Measurements from ENCODE around the gene OR51V1. TPM values are rescaled to one million over a fixed set of nuclear protein-coding genes. Genes with fewer than 3 reads are reported as not detected.

OR51V1 gene
- total RNA-seq, 1 experiment from 2014 or later: not detected

DNA sequence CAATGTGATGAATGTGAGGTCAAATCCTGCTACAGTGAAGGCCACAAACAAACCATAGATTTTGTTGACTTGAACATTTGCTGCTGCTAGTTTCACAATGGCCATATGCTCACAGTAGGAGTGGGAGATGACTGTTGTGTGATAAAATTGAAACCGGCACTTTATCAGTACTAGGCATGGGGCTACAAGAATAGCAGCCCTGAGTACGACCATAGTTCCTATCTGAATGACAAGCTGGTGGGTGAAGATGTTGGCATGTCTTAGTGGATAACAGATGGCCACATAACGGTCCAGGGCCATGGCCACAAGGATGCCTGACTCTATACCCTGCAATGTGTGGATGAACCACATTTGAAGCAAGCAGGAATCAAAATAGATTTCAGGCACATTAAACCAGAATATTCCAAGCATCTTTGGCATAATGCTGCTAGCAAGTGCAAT lies 48.7 kb downstream of the OR51V1 start:
- H3K36me3 ChIP-seq (ENCODE audit: low read depth): no peaks in the 10 kb centered on the region
- H3F3A ChIP-seq (ENCODE audit: insufficient read depth, low read depth): no peaks in the 10 kb centered on the region
- H3K27me3 ChIP-seq (ENCODE audit: insufficient read depth, low read depth): no peaks in the 10 kb centered on the region
- ChIA-PET CTCF (no interaction called here), POLR2A (ENCODE audit: unreplicated experiment) (no interaction called here)
- no peaks in the 10 kb centered on the region for H3K4me1 ChIP-seq (replicated peaks; ENCODE audit: insufficient read depth)
- intact Hi-C loops (cut with micrococcal nuclease; ENCODE audit: unreplicated experiment): no loop called here
- no peak overlapping the region for H3K4me2 ChIP-seq
- H3K27ac ChIP-seq: no peak overlapping the region
- no peaks in the 10 kb centered on the region for H3K9me2 ChIP-seq (ENCODE audit: insufficient read depth)
- no peaks in the 10 kb centered on the region for H3K9me3 ChIP-seq (ENCODE audit: insufficient read depth, low read depth)
- H3K4me3 ChIP-seq: no peak overlapping the region
- H3K79me2 ChIP-seq (ENCODE audit: low read depth): no peaks in the 10 kb centered on the region
- no peak for TF ChIP-seq EZH2 (IDR thresholded peaks at IDR 0.05; ENCODE audit: low read depth)
- TF ChIP-seq, protein P1, sequence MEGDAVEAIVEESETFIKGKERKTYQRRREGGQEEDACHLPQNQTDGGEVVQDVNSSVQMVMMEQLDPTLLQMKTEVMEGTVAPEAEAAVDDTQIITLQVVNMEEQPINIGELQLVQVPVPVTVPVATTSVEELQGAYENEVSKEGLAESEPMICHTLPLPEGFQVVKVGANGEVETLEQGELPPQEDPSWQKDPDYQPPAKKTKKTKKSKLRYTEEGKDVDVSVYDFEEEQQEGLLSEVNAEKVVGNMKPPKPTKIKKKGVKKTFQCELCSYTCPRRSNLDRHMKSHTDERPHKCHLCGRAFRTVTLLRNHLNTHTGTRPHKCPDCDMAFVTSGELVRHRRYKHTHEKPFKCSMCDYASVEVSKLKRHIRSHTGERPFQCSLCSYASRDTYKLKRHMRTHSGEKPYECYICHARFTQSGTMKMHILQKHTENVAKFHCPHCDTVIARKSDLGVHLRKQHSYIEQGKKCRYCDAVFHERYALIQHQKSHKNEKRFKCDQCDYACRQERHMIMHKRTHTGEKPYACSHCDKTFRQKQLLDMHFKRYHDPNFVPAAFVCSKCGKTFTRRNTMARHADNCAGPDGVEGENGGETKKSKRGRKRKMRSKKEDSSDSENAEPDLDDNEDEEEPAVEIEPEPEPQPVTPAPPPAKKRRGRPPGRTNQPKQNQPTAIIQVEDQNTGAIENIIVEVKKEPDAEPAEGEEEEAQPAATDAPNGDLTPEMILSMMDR (conservative IDR thresholded peaks at IDR 0.05): no peak
- no peak for DNase-seq
- H4K20me1 ChIP-seq (ENCODE audit: insufficient read depth): no peaks in the 10 kb centered on the region
- no TSS peak for BruUV-seq (replicated peaks)
- no peak overlapping the region for H2AFZ ChIP-seq

Other genes starting within 250 kb of the OR51V1 start
- not detected in 2 replicates for gene OR51A2, start 245.0 kb downstream of the OR51V1 start, total RNA-seq (2021)
- not detected in 2 replicates for gene OR51L1, start 205.8 kb downstream of the OR51V1 start, total RNA-seq (2021)
- gene OR52J3, start 154.2 kb downstream of the OR51V1 start, total RNA-seq (2021): not detected in 2 replicates
- not detected in 2 replicates for gene OR52E2, start 141.1 kb downstream of the OR51V1 start, total RNA-seq (2021)
- gene OR52E1, start 131.1 kb downstream of the OR51V1 start, total RNA-seq (2021): not detected in 2 replicates
- not detected in 2 replicates for gene OR52A5, start 62.3 kb downstream of the OR51V1 start, total RNA-seq (2021)
- not detected in 2 replicates for gene OR52A1, start 45.9 kb downstream of the OR51V1 start, total RNA-seq (2021)
- not detected in 2 replicates for gene HBB, start 26.4 kb upstream of the OR51V1 start, total RNA-seq (2021)
- gene HBD, start 33.8 kb upstream of the OR51V1 start, total RNA-seq (2021): not detected in 2 replicates
- not detected in 2 replicates for gene HBG1, start 49.2 kb upstream of the OR51V1 start, total RNA-seq (2021)
- gene HBG2, start 54.1 kb upstream of the OR51V1 start, total RNA-seq (2021): 0.63 TPM in 1 of 2 replicates, not detected in the other
- gene HBE1, start 69.3 kb upstream of the OR51V1 start, total RNA-seq (2021): 1.4 and 2.4 TPM in 2 replicates
- not detected in 2 replicates for gene OR51B4, start 101.3 kb upstream of the OR51V1 start, total RNA-seq (2021)
- gene OR51B2, start 123.6 kb upstream of the OR51V1 start, total RNA-seq (2021): not detected in 2 replicates
- 1.2 and 2.7 TPM in 2 replicates for gene OR51B5, start 142.8 kb upstream of the OR51V1 start, total RNA-seq (2021)
- not detected in 2 replicates for gene OR51B6, start 150.8 kb upstream of the OR51V1 start, total RNA-seq (2021)
- gene OR51M1, start 183.1 kb upstream of the OR51V1 start, total RNA-seq (2021): not detected in 2 replicates
- gene OR51Q1, start 221.4 kb upstream of the OR51V1 start, total RNA-seq (2021): not detected in 2 replicates
- gene OR51I1, start 240.8 kb upstream of the OR51V1 start, total RNA-seq (2021): not detected in 2 replicates
- not detected in 2 replicates for gene OR51I2, start 248.6 kb upstream of the OR51V1 start, total RNA-seq (2021)

Measured in PC-9 (cell line).